Measurements from ENCODE around the gene PHLDA3. TPM values are rescaled to one million over a fixed set of nuclear protein-coding genes. Genes with fewer than 3 reads are reported as not detected.
"Not testable (repeated sequence)": the region's sequence is repeated elsewhere in the genome, so short reads cannot be mapped to it uniquely, and the experiment has no call there.

Gene PHLDA3
- total RNA-seq, 1 donor = 68.6 TPM

DNA sequence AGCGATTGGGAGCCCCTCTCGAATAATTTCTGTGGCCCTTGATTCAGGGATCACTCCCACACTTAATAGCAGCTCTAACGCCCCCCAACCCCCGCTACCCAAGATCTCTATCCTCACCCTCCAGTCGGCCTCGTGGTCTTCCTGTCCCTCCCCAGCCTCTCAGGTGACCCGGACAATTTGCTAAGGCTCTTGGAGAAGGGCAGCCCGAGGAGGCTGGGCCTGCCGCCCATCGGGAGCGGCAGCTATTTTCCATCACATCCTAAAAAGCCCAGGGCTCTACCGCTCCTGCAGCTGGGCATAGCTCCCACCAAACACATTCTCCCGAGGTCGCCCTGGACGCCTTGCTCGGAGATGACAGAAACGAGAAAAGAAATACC is 12.0 kb upstream of the PHLDA3 start:
- TF ChIP-seq, protein P1, sequence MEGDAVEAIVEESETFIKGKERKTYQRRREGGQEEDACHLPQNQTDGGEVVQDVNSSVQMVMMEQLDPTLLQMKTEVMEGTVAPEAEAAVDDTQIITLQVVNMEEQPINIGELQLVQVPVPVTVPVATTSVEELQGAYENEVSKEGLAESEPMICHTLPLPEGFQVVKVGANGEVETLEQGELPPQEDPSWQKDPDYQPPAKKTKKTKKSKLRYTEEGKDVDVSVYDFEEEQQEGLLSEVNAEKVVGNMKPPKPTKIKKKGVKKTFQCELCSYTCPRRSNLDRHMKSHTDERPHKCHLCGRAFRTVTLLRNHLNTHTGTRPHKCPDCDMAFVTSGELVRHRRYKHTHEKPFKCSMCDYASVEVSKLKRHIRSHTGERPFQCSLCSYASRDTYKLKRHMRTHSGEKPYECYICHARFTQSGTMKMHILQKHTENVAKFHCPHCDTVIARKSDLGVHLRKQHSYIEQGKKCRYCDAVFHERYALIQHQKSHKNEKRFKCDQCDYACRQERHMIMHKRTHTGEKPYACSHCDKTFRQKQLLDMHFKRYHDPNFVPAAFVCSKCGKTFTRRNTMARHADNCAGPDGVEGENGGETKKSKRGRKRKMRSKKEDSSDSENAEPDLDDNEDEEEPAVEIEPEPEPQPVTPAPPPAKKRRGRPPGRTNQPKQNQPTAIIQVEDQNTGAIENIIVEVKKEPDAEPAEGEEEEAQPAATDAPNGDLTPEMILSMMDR (IDR thresholded peaks at IDR 0.05; ENCODE audit: insufficient read depth, low read length) = no peak
- DNase-seq (ENCODE audit: low read depth) = no peak
- H3K4me3 ChIP-seq (ENCODE audit: low read depth, low read length) = no peak overlapping the region

GRCh38 chr1:201480231-201481003 is 11.4 kb upstream of the PHLDA3 start:
- DNase-seq (ENCODE audit: low read depth) = peak; percentile 69
- TF ChIP-seq, protein P1 (IDR thresholded peaks at IDR 0.05; ENCODE audit: insufficient read depth, low read length) = no peak
- H3K4me3 ChIP-seq (ENCODE audit: low read depth, low read length) = peak overlapping the region; percentile 25

DNA sequence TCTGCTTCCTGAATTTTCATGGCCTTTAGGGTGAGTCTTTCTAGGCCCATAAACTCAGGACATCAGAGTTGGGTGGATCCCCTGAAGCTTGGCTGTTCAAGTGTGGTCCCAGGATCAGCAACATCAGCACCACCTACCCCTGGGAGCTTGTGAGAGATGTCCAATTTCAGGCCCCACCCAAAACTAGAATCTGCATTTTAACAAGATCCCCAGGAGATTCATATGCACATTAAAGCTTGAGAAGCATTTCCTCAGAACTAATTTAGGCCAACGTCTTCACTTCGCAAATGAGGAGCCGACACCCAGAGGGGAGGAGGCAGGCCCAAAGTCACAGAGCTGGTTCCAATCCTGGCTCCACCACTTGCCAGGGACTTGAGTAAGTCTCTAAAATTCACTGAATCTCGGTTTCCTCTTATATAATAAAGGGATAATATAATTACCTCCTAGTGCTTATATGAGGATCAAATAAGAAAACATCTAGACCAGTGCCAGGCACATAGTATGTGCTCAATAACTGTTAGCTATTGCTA is 10.3 kb upstream of the PHLDA3 start:
- TF ChIP-seq, protein P1 (IDR thresholded peaks at IDR 0.05; ENCODE audit: insufficient read depth, low read length) = no peak
- no peak overlapping the region for H3K4me3 ChIP-seq (ENCODE audit: low read depth, low read length)
- no peak for DNase-seq (ENCODE audit: low read depth)

DNA sequence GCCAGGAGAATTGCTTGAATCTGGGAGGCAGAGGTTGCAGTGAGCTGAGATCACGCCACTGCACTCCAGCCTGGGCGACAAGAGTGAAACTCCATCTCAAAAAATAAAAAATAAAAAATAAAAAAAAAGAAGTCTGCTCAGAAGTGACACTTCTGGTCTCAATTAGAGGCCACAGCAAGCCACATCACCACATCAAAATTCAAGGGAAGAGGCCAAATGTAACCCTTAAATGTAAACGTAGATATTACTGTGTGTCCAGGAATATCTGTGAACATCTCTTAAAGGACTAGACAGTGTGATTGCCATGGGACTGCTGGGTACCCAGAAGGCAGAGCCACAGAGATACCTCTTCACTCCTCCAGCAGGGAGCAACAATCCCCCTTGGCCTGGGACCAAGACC is 9.7 kb upstream of the PHLDA3 start:
- not testable (repeated sequence) for DNase-seq (ENCODE audit: low read depth)

GRCh38 chr1:201476670-201477344 is 7.8 kb upstream of the PHLDA3 start:
- DNase-seq (ENCODE audit: low read depth) = no peak
- no peak overlapping the region for H3K4me3 ChIP-seq (ENCODE audit: low read depth, low read length)
- TF ChIP-seq, protein P1 (IDR thresholded peaks at IDR 0.05; ENCODE audit: insufficient read depth, low read length) = no peak

More for the DNA sequence above, 9.7 kb upstream of the PHLDA3 start:
- not testable (repeated sequence) for H3K4me3 ChIP-seq (ENCODE audit: low read depth, low read length)

DNA sequence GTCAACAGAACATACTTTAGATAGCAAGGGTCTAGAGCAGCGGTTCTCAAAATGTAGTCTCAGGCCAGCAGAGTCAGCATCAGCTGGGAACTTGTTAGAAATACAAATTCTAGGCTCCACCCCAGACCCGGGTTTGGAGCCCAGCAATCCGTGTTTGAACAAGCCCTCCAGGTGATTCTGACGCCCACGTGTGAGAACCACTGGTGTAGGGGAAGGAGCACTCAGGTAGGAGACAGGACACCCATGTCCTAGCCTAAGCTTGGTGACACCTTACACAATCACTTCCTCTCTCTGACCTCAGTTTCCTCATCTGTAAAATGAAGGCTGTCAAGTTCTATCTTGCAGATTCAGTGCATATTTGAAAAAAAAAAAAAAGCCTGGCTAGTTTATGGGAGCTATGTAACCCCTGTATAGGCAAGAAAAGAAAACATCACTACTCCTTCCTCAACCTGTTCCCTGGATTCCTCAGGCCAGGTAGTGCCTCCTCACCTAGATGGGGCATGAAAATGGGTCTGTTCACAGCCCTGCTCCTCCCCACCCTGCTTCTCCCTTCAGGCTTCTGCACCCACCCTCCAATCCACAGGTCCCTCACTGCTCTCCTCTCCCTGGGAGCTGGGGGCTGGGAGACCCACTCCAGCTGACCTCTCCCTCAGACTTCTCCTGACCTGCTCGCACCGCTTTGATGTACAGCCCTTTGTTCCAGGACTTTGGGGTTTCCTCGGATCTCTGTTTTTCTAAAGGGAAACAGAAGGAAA is 7.1 kb upstream of the PHLDA3 start:
- H3K4me3 ChIP-seq (ENCODE audit: low read depth, low read length) = no peak overlapping the region
- TF ChIP-seq, protein P1 (IDR thresholded peaks at IDR 0.05; ENCODE audit: insufficient read depth, low read length) = no peak
- no peak for DNase-seq (ENCODE audit: low read depth)

- no peak overlapping the region for H3K4me3 ChIP-seq (ENCODE audit: low read depth, low read length)
- DNase-seq (ENCODE audit: low read depth) = no peak
Observed at GRCh38 chr1:201475130-201475529, 6.1 kb upstream of the PHLDA3 start.

More at GRCh38 chr1:201475130-201475529, 6.1 kb upstream of the PHLDA3 start:
- TF ChIP-seq, protein P1 (IDR thresholded peaks at IDR 0.05; ENCODE audit: insufficient read depth, low read length) = no peak

Measured in fibroblast of the aortic adventitia (primary cell).